Measurements from ENCODE around the gene LAD1.

DNA sequence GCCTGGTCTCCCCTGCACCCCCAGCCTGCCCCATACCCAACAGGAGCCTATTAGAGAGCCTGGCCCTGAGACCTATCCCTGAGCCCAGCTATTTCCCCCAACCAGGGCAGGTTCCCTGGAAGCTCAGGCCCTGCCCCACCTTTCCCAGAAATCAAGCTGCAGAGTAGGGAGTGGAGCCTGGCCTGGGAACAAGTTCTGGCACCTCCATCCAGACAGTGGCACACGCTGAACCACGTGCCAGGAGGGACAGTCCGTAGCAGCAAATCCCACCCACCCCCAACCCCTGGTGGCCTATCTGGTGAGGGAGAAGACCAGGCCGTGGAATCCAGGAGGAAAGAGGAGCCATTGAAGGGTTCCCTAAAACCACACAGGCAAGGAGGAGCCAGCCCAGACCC lies 44.2 kb downstream of the LAD1 start:
- TF ChIP-seq, protein P1, sequence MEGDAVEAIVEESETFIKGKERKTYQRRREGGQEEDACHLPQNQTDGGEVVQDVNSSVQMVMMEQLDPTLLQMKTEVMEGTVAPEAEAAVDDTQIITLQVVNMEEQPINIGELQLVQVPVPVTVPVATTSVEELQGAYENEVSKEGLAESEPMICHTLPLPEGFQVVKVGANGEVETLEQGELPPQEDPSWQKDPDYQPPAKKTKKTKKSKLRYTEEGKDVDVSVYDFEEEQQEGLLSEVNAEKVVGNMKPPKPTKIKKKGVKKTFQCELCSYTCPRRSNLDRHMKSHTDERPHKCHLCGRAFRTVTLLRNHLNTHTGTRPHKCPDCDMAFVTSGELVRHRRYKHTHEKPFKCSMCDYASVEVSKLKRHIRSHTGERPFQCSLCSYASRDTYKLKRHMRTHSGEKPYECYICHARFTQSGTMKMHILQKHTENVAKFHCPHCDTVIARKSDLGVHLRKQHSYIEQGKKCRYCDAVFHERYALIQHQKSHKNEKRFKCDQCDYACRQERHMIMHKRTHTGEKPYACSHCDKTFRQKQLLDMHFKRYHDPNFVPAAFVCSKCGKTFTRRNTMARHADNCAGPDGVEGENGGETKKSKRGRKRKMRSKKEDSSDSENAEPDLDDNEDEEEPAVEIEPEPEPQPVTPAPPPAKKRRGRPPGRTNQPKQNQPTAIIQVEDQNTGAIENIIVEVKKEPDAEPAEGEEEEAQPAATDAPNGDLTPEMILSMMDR (IDR thresholded peaks at IDR 0.05; ENCODE audit: low read length) = no peak
- no peak for TF ChIP-seq EZH2 (IDR thresholded peaks at IDR 0.05; ENCODE audit: borderline replicate concordance, low read length)

Data from OCI-LY1 (cell line).